HG02884 (cell line): ENCODE results near the gene LIFR.
A peak's percentile ranks its signal among the peaks of the same experiment; 100 is the strongest.

Experiments
- ATAC-seq: cut with Tn5 transposase; IDR thresholded peaks from one replicate; pipeline ENCODE4 v1.9.1; 2021; ENCODE audit warnings: mild to moderate bottlenecking, moderate library complexity; ENCODE audit not compliant: unreplicated experiment

The LIFR gene

GRCh38 chr5:38467353-38468040 lies 88.9 kb downstream of the LIFR start:
- ATAC-seq: no peak

GRCh38 chr5:38466424-38467189 lies 89.8 kb downstream of the LIFR start:
- no peak for ATAC-seq

- no peak for ATAC-seq
Measured at GRCh38 chr5:38465702-38466423, 90.6 kb downstream of the LIFR start.

GRCh38 chr5:38465061-38465460 lies 91.4 kb downstream of the LIFR start:
- no peak for ATAC-seq

GRCh38 chr5:38463634-38464521 lies 92.6 kb downstream of the LIFR start:
- no peak for ATAC-seq

GRCh38 chr5:38462976-38463633 lies 93.3 kb downstream of the LIFR start:
- no peak for ATAC-seq

GRCh38 chr5:38458174-38458573 lies 98.3 kb downstream of the LIFR start:
- no peak for ATAC-seq

GRCh38 chr5:38456657-38457399 lies 99.6 kb downstream of the LIFR start:
- ATAC-seq: no peak

- no peak for ATAC-seq
Measured at GRCh38 chr5:38455796-38456330, 100.6 kb downstream of the LIFR start.

GRCh38 chr5:38453921-38454320 lies 102.5 kb downstream of the LIFR start:
- ATAC-seq: peak; percentile 3

GRCh38 chr5:38453506-38453905 lies 102.9 kb downstream of the LIFR start:
- peak; percentile 99 for ATAC-seq

- ATAC-seq: no peak
Measured at GRCh38 chr5:38452201-38452600, 104.2 kb downstream of the LIFR start.

GRCh38 chr5:38451074-38451725 lies 105.2 kb downstream of the LIFR start:
- ATAC-seq: no peak

- no peak for ATAC-seq
Measured at GRCh38 chr5:38450627-38451026, 105.8 kb downstream of the LIFR start.

GRCh38 chr5:38448568-38449350 lies 107.7 kb downstream of the LIFR start:
- ATAC-seq: no peak

GRCh38 chr5:38447786-38448185 lies 108.7 kb downstream of the LIFR start:
- no peak for ATAC-seq

- no peak for ATAC-seq
Measured at GRCh38 chr5:38447056-38447455, 109.4 kb downstream of the LIFR start.

- ATAC-seq: no peak
Measured at GRCh38 chr5:38446029-38446522, 110.4 kb downstream of the LIFR start.
